ENCODE measurements around the gene ABCA1.
"Not testable (repeated sequence)": the region's sequence is repeated elsewhere in the genome, so short reads cannot be mapped to it uniquely, and the experiment has no call there.

Gene ABCA1

GRCh38 chr9:104903609-104904008 is 24.3 kb downstream of the ABCA1 start:
- no peak for DNase-seq

GRCh38 chr9:104900871-104901270 is 27.1 kb downstream of the ABCA1 start:
- DNase-seq: no peak

GRCh38 chr9:104900324-104900723 is 27.6 kb downstream of the ABCA1 start:
- no peak for DNase-seq

GRCh38 chr9:104899759-104900247 is 28.2 kb downstream of the ABCA1 start:
- no peak for DNase-seq

- DNase-seq: not testable (repeated sequence)
These were observed 29.6 kb downstream of the ABCA1 start for GRCh38 chr9:104898376-104898775.

- DNase-seq: no peak
These were observed 31.8 kb downstream of the ABCA1 start for GRCh38 chr9:104896131-104896530.

- DNase-seq: no peak
These were observed 32.4 kb downstream of the ABCA1 start for GRCh38 chr9:104895572-104895971.

- no peak for DNase-seq
These were observed 35.3 kb downstream of the ABCA1 start for GRCh38 chr9:104892701-104893100.

- no peak for DNase-seq
These were observed 37.6 kb downstream of the ABCA1 start for GRCh38 chr9:104890433-104890770.

GRCh38 chr9:104885818-104886709 is 41.9 kb downstream of the ABCA1 start:
- no peak for DNase-seq

GRCh38 chr9:104883169-104883568 is 44.8 kb downstream of the ABCA1 start:
- no peak for DNase-seq

- DNase-seq: no peak
These were observed 45.4 kb downstream of the ABCA1 start for GRCh38 chr9:104882566-104882965.

- no peak for DNase-seq
These were observed 45.9 kb downstream of the ABCA1 start for GRCh38 chr9:104882086-104882485.

GRCh38 chr9:104879555-104880309 is 48.2 kb downstream of the ABCA1 start:
- no peak for DNase-seq

- no peak for DNase-seq
These were observed 51.4 kb downstream of the ABCA1 start for GRCh38 chr9:104876587-104876986.

GRCh38 chr9:104875897-104876296 is 52.1 kb downstream of the ABCA1 start:
- DNase-seq: no peak

GRCh38 chr9:104875320-104875719 is 52.6 kb downstream of the ABCA1 start:
- DNase-seq: no peak

- DNase-seq: no peak
These were observed 54.5 kb downstream of the ABCA1 start for GRCh38 chr9:104873489-104873850.

GRCh38 chr9:104872656-104873488 is 55.1 kb downstream of the ABCA1 start:
- no peak for DNase-seq

GRCh38 chr9:104871961-104872527 is 55.9 kb downstream of the ABCA1 start:
- no peak for DNase-seq

- no peak for DNase-seq
These were observed 58.1 kb downstream of the ABCA1 start for GRCh38 chr9:104869811-104870210.

- no peak for DNase-seq
These were observed 59.1 kb downstream of the ABCA1 start for GRCh38 chr9:104868687-104869404.

Data from GOT3 (cell line).